Measurements from ENCODE around the gene MCHR2. TPM values are rescaled to one million over a fixed set of nuclear protein-coding genes. Genes with fewer than 3 reads are reported as not detected.
"Not testable (repeated sequence)": the region's sequence is repeated elsewhere in the genome, so short reads cannot be mapped to it uniquely, and the experiment has no call there.

MCHR2 gene, protein sequence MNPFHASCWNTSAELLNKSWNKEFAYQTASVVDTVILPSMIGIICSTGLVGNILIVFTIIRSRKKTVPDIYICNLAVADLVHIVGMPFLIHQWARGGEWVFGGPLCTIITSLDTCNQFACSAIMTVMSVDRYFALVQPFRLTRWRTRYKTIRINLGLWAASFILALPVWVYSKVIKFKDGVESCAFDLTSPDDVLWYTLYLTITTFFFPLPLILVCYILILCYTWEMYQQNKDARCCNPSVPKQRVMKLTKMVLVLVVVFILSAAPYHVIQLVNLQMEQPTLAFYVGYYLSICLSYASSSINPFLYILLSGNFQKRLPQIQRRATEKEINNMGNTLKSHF
- not detected for total RNA-seq

DNA sequence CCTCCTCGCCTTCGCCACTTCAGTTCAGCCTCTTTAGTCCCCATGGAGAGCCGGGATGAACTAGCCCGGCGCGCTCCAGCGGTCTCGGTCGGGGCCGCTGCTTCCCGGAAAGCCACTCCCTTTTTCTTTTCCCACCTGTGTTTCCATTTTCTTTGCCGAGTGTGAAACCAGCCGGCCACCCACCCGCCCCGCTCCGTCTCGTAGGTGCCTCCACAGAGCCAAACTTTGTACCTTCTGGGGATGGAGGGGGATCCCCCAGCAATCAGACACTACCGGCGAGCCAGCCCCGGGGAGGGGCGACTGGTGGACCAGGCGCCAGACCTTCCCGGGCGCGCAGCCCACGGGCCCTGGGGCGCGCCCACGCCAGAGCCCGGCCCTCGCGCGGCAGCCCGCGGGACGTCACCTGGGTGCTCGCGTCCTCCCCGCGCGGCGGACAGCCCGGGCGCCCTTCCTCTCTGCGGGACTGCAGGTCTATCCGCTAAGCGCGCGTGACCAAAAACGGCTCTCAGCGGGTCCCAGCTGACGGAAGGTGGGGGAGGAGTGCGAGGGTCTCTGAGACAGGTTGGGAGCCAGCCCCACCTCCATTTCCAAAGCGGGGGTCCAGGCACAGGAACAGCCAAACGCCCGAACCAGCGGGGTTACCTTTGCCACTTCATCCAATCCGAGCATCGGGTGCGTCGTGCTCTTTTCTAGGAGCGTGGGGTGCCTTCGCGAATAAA lies at the start of gene MCHR2:
Gene MCHR2 (minus strand): TSS at position 691 of the 719 bp plus-strand sequence. CDS start 38,076 bp downstream, outside the sequence.
- H3K27ac Mint-ChIP-seq, result no peak within 1 kb of the TSS
- peak within 1 kb of the TSS in 1 of 2 donors; percentile 29 for H3K4me3 Mint-ChIP-seq
- peaks cover 51% of the 10 kb centered on the region for H3K27me3 Mint-ChIP-seq (ENCODE audit: low read depth)
- ATAC-seq (replicated peaks in 1 of 2), result no peak
- H3K36me3 Mint-ChIP-seq (ENCODE audit: insufficient read depth in 2 of 2), result no peaks in the 10 kb centered on the region
- H3K4me1 Mint-ChIP-seq (ENCODE audit: low read depth), result no peaks in the 10 kb centered on the region
- H3K9me3 Mint-ChIP-seq, result no peaks in the 10 kb centered on the region
- DNase-seq, result no peak

DNA sequence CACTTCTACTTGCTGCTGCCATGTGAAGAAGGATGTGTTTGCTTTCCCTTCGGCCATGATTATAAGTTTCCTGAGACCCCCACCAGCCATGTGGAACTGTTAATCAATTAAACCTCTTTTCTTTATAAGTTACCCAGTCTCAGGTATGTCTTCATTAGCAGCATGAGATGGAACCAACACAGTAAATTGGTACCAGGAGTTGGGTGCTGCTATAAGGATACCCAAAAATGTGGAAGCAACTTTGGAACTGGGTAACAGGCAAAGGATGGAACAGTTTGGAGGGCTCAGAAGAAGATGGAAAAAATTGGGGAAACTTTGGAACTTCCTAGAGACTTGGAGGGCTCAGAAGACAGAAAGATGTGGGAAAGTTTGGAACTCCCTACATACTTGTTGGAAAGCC lies 44.5 kb upstream of the MCHR2 start:
- H3K27me3 Mint-ChIP-seq (ENCODE audit: low read depth); ATAC-seq (replicated peaks in 1 of 2); H3K4me3 Mint-ChIP-seq; H3K36me3 Mint-ChIP-seq (ENCODE audit: insufficient read depth in 2 of 2); H3K4me1 Mint-ChIP-seq (ENCODE audit: low read depth); DNase-seq; H3K27ac Mint-ChIP-seq: not testable (repeated sequence)
- peaks cover 9 to 13% of the 10 kb centered on the region in 2 donors for H3K9me3 Mint-ChIP-seq

DNA sequence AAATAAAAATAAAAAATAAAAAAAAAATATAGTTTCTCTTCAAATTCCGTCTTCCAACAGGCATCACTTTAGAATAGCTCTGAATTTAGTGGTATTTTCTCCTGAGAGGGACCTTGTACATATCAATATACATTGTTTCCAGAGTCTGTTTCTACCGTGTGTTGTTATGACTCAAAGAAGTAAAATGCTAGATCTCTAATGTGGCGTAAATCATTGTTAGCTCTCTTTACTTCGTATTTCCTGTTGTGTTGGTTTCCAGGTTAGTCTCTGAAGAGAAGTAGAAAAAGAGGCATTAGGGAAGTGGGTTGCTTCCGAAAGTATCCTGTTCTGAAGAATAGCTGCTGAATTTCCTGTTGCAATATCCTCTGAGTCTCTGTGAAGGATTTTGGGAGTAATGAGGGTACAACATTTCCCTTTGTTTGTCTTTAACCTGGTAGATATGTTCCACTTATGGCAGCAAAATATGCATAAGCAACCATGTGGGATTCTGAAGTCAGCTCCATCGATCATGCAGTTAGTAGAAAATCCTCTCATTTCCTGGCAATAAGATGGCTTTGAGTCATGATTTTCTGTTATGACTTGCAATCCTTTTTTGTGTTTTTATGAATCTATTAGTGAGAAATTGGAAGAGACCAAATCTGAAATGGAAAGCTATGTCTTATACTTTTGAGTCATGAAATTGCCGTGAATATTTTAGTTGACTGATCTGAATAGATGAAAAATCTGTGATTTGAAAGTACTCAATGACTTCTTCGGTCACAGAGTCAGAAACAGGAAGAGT lies 42.0 kb upstream of the MCHR2 start:
- Mint-ChIP-seq H3K4me3 (peak overlapping the region in 1 of 2 donors; percentile 6), H3K9me3 (peaks cover 9 to 11% of the 10 kb centered on the region in 2 donors), H3K4me1 (ENCODE audit: low read depth) (peaks cover 8% of the 10 kb centered on the region), H3K36me3 (ENCODE audit: insufficient read depth in 2 of 2) (peaks cover 0 to 4% of the 10 kb centered on the region in 2 donors), H3K27me3 (ENCODE audit: low read depth) (peaks cover 7% of the 10 kb centered on the region), H3K27ac (no peak overlapping the region)
- ATAC-seq (replicated peaks in 1 of 2), result peak in 1 of 2 donors; percentile 19
- DNase-seq, result no peak

DNA sequence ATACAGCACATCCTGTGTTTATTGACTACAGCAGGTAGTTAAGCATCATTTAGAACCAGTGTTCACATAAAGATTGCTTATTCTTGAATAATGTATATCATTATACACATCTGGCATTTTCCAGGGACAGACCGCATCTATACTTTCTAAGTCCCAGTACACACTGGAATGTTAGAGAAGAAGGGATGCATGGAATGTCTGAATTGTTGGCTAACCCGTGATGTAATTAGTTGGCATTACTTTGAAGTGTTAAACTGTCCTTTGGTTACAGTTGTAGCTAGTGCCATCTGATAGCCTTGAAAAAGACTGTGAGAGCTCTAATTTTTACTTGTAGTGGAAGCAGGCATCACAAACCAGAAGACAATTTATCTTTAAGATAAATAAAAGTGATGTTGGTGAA lies 29.8 kb upstream of the MCHR2 start:
- ATAC-seq (replicated peaks in 1 of 2) (no peak), DNase-seq (no peak)
- no peak overlapping the region for H3K4me3 Mint-ChIP-seq
- no peak overlapping the region for H3K27ac Mint-ChIP-seq
- H3K27me3 Mint-ChIP-seq (ENCODE audit: low read depth), result no peaks in the 10 kb centered on the region
- H3K4me1 Mint-ChIP-seq (ENCODE audit: low read depth), result no peaks in the 10 kb centered on the region
- no peaks in the 10 kb centered on the region for H3K36me3 Mint-ChIP-seq (ENCODE audit: insufficient read depth in 2 of 2)
- H3K9me3 Mint-ChIP-seq, result peaks cover 2% of the 10 kb centered on the region in 2 donors

DNA sequence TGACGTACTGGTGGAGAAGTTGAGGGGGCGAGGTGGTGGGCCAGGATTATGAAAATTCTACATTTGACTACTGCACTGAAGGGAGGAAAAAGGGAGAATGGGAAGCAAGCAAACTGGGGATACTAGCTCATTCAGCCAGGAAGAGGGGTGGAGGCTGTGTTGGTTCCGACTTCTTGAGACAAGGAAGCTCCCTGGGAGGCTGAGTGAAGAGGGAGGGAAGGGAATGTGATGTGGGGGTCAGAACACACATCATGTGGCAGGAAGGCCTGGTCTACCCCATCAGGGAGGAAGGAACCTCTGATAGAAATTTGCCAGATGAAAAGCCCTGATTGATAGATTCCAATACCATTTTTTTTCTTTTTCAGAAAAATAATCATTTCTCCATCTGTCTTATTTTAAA lies 28.8 kb upstream of the MCHR2 start:
- H3K27ac Mint-ChIP-seq, result no peak overlapping the region
- ATAC-seq (replicated peaks in 1 of 2) (no peak), DNase-seq (no peak)
- H3K9me3 Mint-ChIP-seq, result peaks cover 3% of the 10 kb centered on the region in 2 donors
- no peak overlapping the region for H3K4me3 Mint-ChIP-seq
- no peaks in the 10 kb centered on the region for H3K4me1 Mint-ChIP-seq (ENCODE audit: low read depth)
- peaks cover 0 to 3% of the 10 kb centered on the region in 2 donors for H3K36me3 Mint-ChIP-seq (ENCODE audit: insufficient read depth in 2 of 2)
- no peaks in the 10 kb centered on the region for H3K27me3 Mint-ChIP-seq (ENCODE audit: low read depth)

DNA sequence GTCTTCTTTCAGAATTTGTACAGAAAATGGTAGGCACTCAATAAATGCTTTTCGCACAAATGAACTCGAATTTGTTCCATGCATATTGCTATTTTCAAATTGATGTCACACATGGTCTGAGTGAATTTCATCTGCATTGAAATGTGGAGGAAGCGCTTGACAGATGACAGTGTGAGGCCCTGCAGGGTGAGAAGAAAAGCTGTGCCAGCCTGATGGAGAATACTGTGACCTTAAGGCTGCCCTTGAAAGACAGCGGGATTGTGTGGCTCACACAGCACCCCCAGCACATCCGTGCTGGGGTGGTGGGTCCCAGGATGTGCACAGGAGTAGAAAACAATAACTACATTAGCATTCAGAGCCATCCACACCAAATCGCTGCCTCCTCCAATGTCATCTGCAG lies 14.8 kb upstream of the MCHR2 start:
- Mint-ChIP-seq H3K27me3 (ENCODE audit: low read depth) (peaks cover 10% of the 10 kb centered on the region), H3K4me1 (ENCODE audit: low read depth) (no peaks in the 10 kb centered on the region), H3K36me3 (ENCODE audit: insufficient read depth in 2 of 2) (no peaks in the 10 kb centered on the region), H3K9me3 (no peaks in the 10 kb centered on the region), H3K27ac (no peak overlapping the region), H3K4me3 (no peak overlapping the region)
- DNase-seq (no peak), ATAC-seq (replicated peaks in 1 of 2) (no peak)

DNA sequence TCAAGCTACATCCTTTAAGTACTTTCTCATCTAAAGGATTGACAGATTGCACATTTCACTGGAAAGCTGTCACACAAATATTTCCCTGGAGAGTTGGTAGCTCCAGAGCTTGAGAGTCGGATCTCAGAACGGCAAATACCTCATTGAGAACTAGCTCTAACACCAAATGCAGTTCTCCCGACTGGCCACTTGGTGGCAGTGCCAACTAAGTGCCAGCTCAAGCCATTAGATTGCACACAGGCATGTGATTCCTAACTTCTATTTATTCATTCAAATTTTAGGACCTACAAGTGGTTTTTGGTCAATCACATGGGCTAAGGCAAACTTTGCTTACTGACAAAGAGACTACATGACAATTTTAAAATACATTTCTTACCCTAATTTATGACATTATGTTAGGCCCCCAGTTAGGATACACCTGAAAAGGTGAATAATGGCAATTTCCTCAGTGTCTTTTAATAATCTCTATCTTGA lies 7.9 kb upstream of the MCHR2 start:
- Mint-ChIP-seq H3K27ac (no peak overlapping the region), H3K4me3 (no peak overlapping the region), H3K4me1 (ENCODE audit: low read depth) (no peaks in the 10 kb centered on the region), H3K27me3 (ENCODE audit: low read depth) (peaks cover 26% of the 10 kb centered on the region), H3K9me3 (no peaks in the 10 kb centered on the region), H3K36me3 (ENCODE audit: insufficient read depth in 2 of 2) (no peaks in the 10 kb centered on the region)
- ATAC-seq (replicated peaks in 1 of 2) (peak; percentile 37 to 52), DNase-seq (peak; percentile 18 to 30)

DNA sequence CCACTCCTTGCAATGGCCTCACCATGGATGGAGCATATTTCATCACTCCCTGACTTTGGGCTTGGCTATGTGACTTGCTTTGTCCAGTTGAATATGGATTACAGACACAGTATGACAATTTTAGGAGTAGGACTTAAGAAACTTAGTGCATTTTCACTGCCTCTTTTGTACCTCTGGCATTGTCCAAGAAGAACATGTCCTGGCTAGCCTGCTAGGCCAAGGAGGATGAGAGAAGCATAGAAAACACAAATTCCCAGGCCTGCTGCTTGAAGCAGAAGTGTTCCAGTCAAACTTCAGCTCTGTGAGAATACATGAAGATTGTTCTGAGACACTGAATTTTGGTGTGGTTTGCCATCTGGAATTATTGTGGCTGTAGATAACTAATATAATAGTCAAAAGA lies 3.1 kb upstream of the MCHR2 start:
- H3K27ac Mint-ChIP-seq, result no peak overlapping the region
- no peaks in the 10 kb centered on the region for H3K36me3 Mint-ChIP-seq (ENCODE audit: insufficient read depth in 2 of 2)
- ATAC-seq (replicated peaks in 1 of 2) (no peak), DNase-seq (no peak)
- H3K4me1 Mint-ChIP-seq (ENCODE audit: low read depth), result no peaks in the 10 kb centered on the region
- no peak overlapping the region for H3K4me3 Mint-ChIP-seq
- no peaks in the 10 kb centered on the region for H3K9me3 Mint-ChIP-seq
- peaks cover 52% of the 10 kb centered on the region for H3K27me3 Mint-ChIP-seq (ENCODE audit: low read depth)

DNA sequence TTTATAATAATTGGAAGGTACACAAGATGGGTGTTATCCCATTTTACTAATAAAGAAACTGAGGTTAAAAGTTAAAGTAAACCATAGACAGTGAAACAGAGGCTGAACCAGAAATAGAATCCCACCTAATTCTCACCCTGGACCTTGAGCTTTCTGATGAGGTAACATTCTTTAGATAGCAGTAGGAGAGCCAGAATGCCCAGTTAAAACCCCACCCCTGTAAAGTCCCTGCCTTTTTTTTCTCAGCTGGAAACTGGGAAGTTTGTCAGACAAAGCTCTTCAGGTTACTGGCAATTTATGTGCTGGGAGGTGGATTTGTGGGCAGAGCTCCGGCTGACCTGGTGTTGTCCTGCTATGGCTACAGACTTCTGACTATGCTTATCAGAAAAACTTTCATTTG lies 1.9 kb upstream of the MCHR2 start:
- Mint-ChIP-seq H3K4me3 (no peak overlapping the region), H3K36me3 (ENCODE audit: insufficient read depth in 2 of 2) (no peaks in the 10 kb centered on the region), H3K4me1 (ENCODE audit: low read depth) (no peaks in the 10 kb centered on the region), H3K27ac (no peak overlapping the region), H3K9me3 (no peaks in the 10 kb centered on the region), H3K27me3 (ENCODE audit: low read depth) (peaks cover 45% of the 10 kb centered on the region)
- ATAC-seq (replicated peaks in 1 of 2) (no peak), DNase-seq (no peak)

DNA sequence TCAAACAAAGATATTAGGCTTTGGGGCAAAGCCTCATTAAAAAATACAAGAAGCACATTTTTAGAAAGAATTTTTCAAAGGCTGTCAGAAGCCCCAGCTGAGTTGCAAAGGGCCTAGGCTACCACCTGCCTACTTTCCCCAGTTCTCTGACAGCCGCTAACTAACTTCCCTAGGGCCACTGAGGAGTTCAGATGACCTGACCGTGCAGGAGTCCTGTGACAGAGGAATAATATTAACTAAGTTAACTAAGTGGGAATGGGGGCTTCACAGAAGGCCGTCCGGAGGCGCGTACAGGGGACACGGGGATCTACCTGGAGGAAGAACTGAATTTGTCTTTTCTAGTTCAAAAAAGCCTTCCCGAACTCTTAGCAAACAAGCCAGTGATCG lies 884 bp downstream of the MCHR2 start:
- H3K9me3 Mint-ChIP-seq, result no peaks in the 10 kb centered on the region
- H3K4me1 Mint-ChIP-seq (ENCODE audit: low read depth), result no peaks in the 10 kb centered on the region
- peaks cover 53% of the 10 kb centered on the region for H3K27me3 Mint-ChIP-seq (ENCODE audit: low read depth)
- H3K4me3 Mint-ChIP-seq, result peak overlapping the region in 1 of 2 donors; percentile 29
- no peaks in the 10 kb centered on the region for H3K36me3 Mint-ChIP-seq (ENCODE audit: insufficient read depth in 2 of 2)
- H3K27ac Mint-ChIP-seq, result no peak overlapping the region
- no peak for ATAC-seq (replicated peaks in 1 of 2)
- DNase-seq, result no peak

DNA sequence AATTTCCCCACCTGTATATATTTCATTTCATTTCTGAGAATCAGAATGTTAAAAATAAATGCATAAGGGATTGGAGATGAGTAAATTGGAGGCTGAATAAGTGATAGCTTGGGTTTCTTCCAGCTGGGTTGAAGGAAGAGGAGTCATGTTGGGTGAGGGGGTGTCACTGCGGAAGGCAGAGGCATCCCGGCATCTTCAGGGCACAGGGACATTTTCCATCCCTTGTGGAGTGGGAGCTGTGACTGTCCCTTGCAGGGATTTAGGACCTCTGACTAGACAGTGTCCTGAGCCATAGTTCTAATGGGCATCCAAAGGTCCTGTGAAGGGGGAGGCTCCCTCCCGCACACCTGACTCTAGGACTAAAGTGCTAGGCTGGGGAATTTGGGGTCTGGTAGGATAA lies 2.1 kb downstream of the MCHR2 start:
- no peaks in the 10 kb centered on the region for H3K4me1 Mint-ChIP-seq (ENCODE audit: low read depth)
- DNase-seq (no peak), ATAC-seq (replicated peaks in 1 of 2) (no peak)
- H3K27me3 Mint-ChIP-seq (ENCODE audit: low read depth), result peaks cover 53% of the 10 kb centered on the region
- no peaks in the 10 kb centered on the region for H3K36me3 Mint-ChIP-seq (ENCODE audit: insufficient read depth in 2 of 2)
- no peak overlapping the region for H3K27ac Mint-ChIP-seq
- no peaks in the 10 kb centered on the region for H3K9me3 Mint-ChIP-seq
- no peak overlapping the region for H3K4me3 Mint-ChIP-seq

DNA sequence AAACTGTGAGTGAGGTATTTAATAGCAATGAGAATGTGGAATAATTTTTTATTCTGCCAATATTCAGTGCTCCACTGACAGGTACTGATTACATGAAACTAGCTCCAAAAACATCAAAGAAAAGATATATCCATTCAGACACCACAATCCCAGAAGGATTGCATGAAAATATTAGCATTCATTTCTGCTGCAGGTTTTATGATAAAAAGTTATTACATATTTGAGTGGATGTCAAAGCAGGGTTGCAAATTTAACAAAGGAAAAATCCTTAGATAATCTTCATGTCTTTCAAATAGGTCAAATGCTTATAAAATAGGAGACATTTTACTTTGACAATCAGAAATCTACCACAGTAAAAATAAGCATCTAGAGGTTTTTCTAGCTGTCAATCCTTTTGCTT lies 13.3 kb downstream of the MCHR2 start:
- H3K27me3 Mint-ChIP-seq (ENCODE audit: low read depth), result no peaks in the 10 kb centered on the region
- H3K36me3 Mint-ChIP-seq (ENCODE audit: insufficient read depth in 2 of 2), result no peaks in the 10 kb centered on the region
- H3K4me3 Mint-ChIP-seq, result no peak overlapping the region
- H3K4me1 Mint-ChIP-seq (ENCODE audit: low read depth), result no peaks in the 10 kb centered on the region
- no peak overlapping the region for H3K27ac Mint-ChIP-seq
- ATAC-seq (replicated peaks in 1 of 2) (no peak), DNase-seq (no peak)
- no peaks in the 10 kb centered on the region for H3K9me3 Mint-ChIP-seq

DNA sequence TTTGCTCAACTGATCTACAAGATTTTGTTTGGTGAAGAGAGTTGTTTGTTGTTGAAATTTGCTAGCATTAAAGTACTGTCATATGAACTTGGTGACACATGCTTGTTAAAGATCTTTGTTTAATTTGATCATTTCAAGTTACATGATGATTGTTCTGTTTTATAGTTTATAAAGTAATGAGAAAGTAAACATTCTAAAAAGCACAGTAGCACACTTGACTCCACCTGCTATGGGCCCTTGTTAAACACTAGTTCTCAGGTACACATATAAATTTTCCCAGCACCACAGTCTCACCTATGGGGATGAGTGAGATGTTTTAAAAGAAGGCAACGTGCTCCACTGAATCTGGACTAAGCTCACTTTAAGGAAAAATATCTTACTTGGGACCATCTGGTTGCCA lies 14.1 kb downstream of the MCHR2 start:
- Mint-ChIP-seq H3K36me3 (ENCODE audit: insufficient read depth in 2 of 2) (peaks cover 0 to 2% of the 10 kb centered on the region in 2 donors), H3K4me1 (ENCODE audit: low read depth) (no peaks in the 10 kb centered on the region), H3K27ac (no peak overlapping the region), H3K9me3 (peaks cover 0 to 2% of the 10 kb centered on the region in 2 donors), H3K27me3 (ENCODE audit: low read depth) (no peaks in the 10 kb centered on the region), H3K4me3 (no peak overlapping the region)
- no peak for ATAC-seq (replicated peaks in 1 of 2)
- no peak for DNase-seq
